Occipital lobe (tissue), 2 donors: Measurements from ENCODE around the gene SYNDIG1. TPM values are rescaled to one million over a fixed set of nuclear protein-coding genes. Genes with fewer than 3 reads are reported as not detected.

Experiments used
- DNase-seq: peaks from one replicate; lab custom pipeline; 2025; lab: John Stamatoyannopoulos, UW
- total RNA-seq: library from RNA; depleted of rRNA; stranded (reverse); fragments of >200 nt; gene quantifications from one replicate; pipeline ENCODE4 v1.2.3, GENCODE V29; 2014

SYNDIG1 gene
- total RNA-seq, 1 donor from 2014 or later = 32.6 TPM

- no peak for DNase-seq
Measured at GRCh38 chr20:24672181-24672880, 202.9 kb downstream of the SYNDIG1 start.

- no peak for DNase-seq
Measured at GRCh38 chr20:24672886-24673677, 203.7 kb downstream of the SYNDIG1 start.

GRCh38 chr20:24673678-24674570 lies 204.5 kb downstream of the SYNDIG1 start:
- no peak for DNase-seq

- DNase-seq = no peak
Measured at GRCh38 chr20:24674921-24675605, 205.6 kb downstream of the SYNDIG1 start.

- no peak for DNase-seq
Measured at GRCh38 chr20:24675651-24676352, 206.4 kb downstream of the SYNDIG1 start.

GRCh38 chr20:24676353-24676977 lies 207.0 kb downstream of the SYNDIG1 start:
- no peak for DNase-seq

- no peak for DNase-seq
Measured at GRCh38 chr20:24676978-24677370, 207.5 kb downstream of the SYNDIG1 start.

GRCh38 chr20:24677626-24678315 lies 208.3 kb downstream of the SYNDIG1 start:
- DNase-seq = no peak

- DNase-seq = no peak
Measured at GRCh38 chr20:24678351-24679106, 209.1 kb downstream of the SYNDIG1 start.

GRCh38 chr20:24679448-24680047 lies 210.1 kb downstream of the SYNDIG1 start:
- DNase-seq = no peak

- DNase-seq = no peak
Measured at GRCh38 chr20:24681634-24682495, 212.4 kb downstream of the SYNDIG1 start.

GRCh38 chr20:24682496-24682985 lies 213.1 kb downstream of the SYNDIG1 start:
- no peak for DNase-seq

GRCh38 chr20:24683676-24684075 lies 214.2 kb downstream of the SYNDIG1 start:
- no peak for DNase-seq

GRCh38 chr20:24684421-24684871 lies 215.0 kb downstream of the SYNDIG1 start:
- no peak for DNase-seq

- DNase-seq = no peak
Measured at GRCh38 chr20:24684956-24685691, 215.7 kb downstream of the SYNDIG1 start.

GRCh38 chr20:24685736-24686135 lies 216.3 kb downstream of the SYNDIG1 start:
- DNase-seq = no peak
